Activated CD8-positive, alpha-beta memory T cell treated with anti-CD3 and anti-CD28 coated beads, Interleukin-2, amount 10 ng/mL, durations not matched to agents 7 days and 5 days (primary cell): ENCODE measurements around the gene ZBTB16. TPM values are rescaled to one million over a fixed set of nuclear protein-coding genes. Genes with fewer than 3 reads are reported as not detected.

ENCODE experiments used
- ATAC-seq: fragments of 150-1000 bp; cut with Tn5 transposase; one replicate; pipeline ENCODE4 v1.10.0; 2021; ENCODE audit warnings: moderate library complexity
- CTCF ChIA-PET: fragments of 350-600 bp; sonication (Branson Sonifier 250); formaldehyde crosslinking; loops from one replicate; lab custom pipeline; 2021; ENCODE audit warnings: antibody characterized with exemption; lab: Charles Lee
- DNase-seq: peaks from one replicate; pipeline ENCODE4 v3.0.0-alpha.2; 2020
- H3K27ac Mint-ChIP-seq: one replicate; pipeline ENCODE4 v1.8.0; 2021; ENCODE audit warnings: mild to moderate bottlenecking, mixed read lengths
- H3K27me3 Mint-ChIP-seq: one replicate; pipeline ENCODE4 v1.8.0; 2021; ENCODE audit warnings: mixed read lengths
- H3K36me3 Mint-ChIP-seq: one replicate; pipeline ENCODE4 v1.8.0; 2021; ENCODE audit warnings: mild to moderate bottlenecking, mixed read lengths
- H3K4me1 Mint-ChIP-seq: one replicate; pipeline ENCODE4 v1.8.0; 2021; ENCODE audit warnings: mixed read lengths
- H3K4me3 Mint-ChIP-seq: one replicate; pipeline ENCODE4 v1.8.0; 2021; ENCODE audit warnings: mild to moderate bottlenecking, moderate library complexity, mixed read lengths
- H3K9me3 Mint-ChIP-seq: one replicate; pipeline ENCODE4 v1.8.0; 2022; ENCODE audit warnings: low read depth, mixed read lengths
- total RNA-seq, 2 experiments: library from RNA; stranded (reverse); gene quantifications; one replicate each; pipeline ENCODE4 v1.2.3, GENCODE V29; 2021

The ZBTB16 gene
- total RNA-seq, 2 experiments from 2014 or later, result 3.2 to 3.9 TPM

GRCh38 chr11:114246321-114247069, 187.0 kb downstream of the ZBTB16 start:
- Mint-ChIP-seq H3K27me3 (no peaks in the 10 kb centered on the region), H3K9me3 (no peaks in the 10 kb centered on the region), H3K36me3 (no peaks in the 10 kb centered on the region), H3K4me1 (no peaks in the 10 kb centered on the region), H3K4me3 (no peak overlapping the region), H3K27ac (no peak overlapping the region)
- CTCF ChIA-PET, result interaction anchor here (0.9 to 2.3 kb wide), 4 partner anchors 9 to 20 kb away, joined by 3 to 9 read pairs (median 4); no protein-coding TSS in a partner anchor
- no peak for DNase-seq
- ATAC-seq, result no peak

- H3K27ac Mint-ChIP-seq, result no peak overlapping the region
- no peaks in the 10 kb centered on the region for H3K36me3 Mint-ChIP-seq
- no peaks in the 10 kb centered on the region for H3K9me3 Mint-ChIP-seq
- no peaks in the 10 kb centered on the region for H3K4me1 Mint-ChIP-seq
- CTCF ChIA-PET, result interaction anchor here (0.9 to 2.3 kb wide), 4 partner anchors 9 to 20 kb away, joined by 3 to 9 read pairs (median 4); no protein-coding TSS in a partner anchor
- no peak overlapping the region for H3K4me3 Mint-ChIP-seq
- DNase-seq (no peak), ATAC-seq (no peak)
- no peaks in the 10 kb centered on the region for H3K27me3 Mint-ChIP-seq
Observed at GRCh38 chr11:114247070-114247789, 187.7 kb downstream of the ZBTB16 start.

- Mint-ChIP-seq H3K4me1 (no peaks in the 10 kb centered on the region), H3K36me3 (no peaks in the 10 kb centered on the region), H3K4me3 (no peak overlapping the region), H3K27me3 (no peaks in the 10 kb centered on the region), H3K9me3 (no peaks in the 10 kb centered on the region), H3K27ac (no peak overlapping the region)
- ATAC-seq, result no peak
- DNase-seq, result no peak
- CTCF ChIA-PET, result interaction anchor here (0.6 to 4.1 kb wide), 3 partner anchors 11 to 353 kb away, joined by 3 to 21 read pairs (median 3); no protein-coding TSS in a partner anchor
Observed at GRCh38 chr11:114250180-114250579, 190.7 kb downstream of the ZBTB16 start.

- Mint-ChIP-seq H3K4me1 (no peaks in the 10 kb centered on the region), H3K9me3 (no peaks in the 10 kb centered on the region), H3K4me3 (no peak overlapping the region), H3K27ac (no peak overlapping the region), H3K36me3 (no peaks in the 10 kb centered on the region), H3K27me3 (no peaks in the 10 kb centered on the region)
- DNase-seq, result no peak
- CTCF ChIA-PET, result interaction anchor here (0.7 to 4.1 kb wide), 6 partner anchors 10 to 260 kb away, joined by 3 to 21 read pairs (median 3); no protein-coding TSS in a partner anchor
- no peak for ATAC-seq
Observed at GRCh38 chr11:114250993-114251814, 191.7 kb downstream of the ZBTB16 start.

GRCh38 chr11:114251815-114252337, 192.4 kb downstream of the ZBTB16 start:
- ATAC-seq (no peak), DNase-seq (no peak)
- Mint-ChIP-seq H3K4me1 (no peaks in the 10 kb centered on the region), H3K4me3 (no peak overlapping the region), H3K36me3 (no peaks in the 10 kb centered on the region), H3K27me3 (no peaks in the 10 kb centered on the region), H3K27ac (no peak overlapping the region), H3K9me3 (no peaks in the 10 kb centered on the region)
- CTCF ChIA-PET, result interaction anchor here (0.7 to 4.1 kb wide), 5 partner anchors 9 to 261 kb away, joined by 3 to 21 read pairs (median 3); no protein-coding TSS in a partner anchor

GRCh38 chr11:114252767-114253166, 193.3 kb downstream of the ZBTB16 start:
- H3K4me3 Mint-ChIP-seq, result no peak overlapping the region
- ATAC-seq, result no peak
- H3K4me1 Mint-ChIP-seq, result no peaks in the 10 kb centered on the region
- no peaks in the 10 kb centered on the region for H3K27me3 Mint-ChIP-seq
- H3K36me3 Mint-ChIP-seq, result no peaks in the 10 kb centered on the region
- H3K27ac Mint-ChIP-seq, result no peak overlapping the region
- no peak for DNase-seq
- no peaks in the 10 kb centered on the region for H3K9me3 Mint-ChIP-seq
- CTCF ChIA-PET, result interaction anchor here (1.5 to 4.1 kb wide), 2 partner anchors 8 to 357 kb away, joined by 8 to 21 read pairs; no protein-coding TSS in a partner anchor

GRCh38 chr11:114253771-114254170, 194.3 kb downstream of the ZBTB16 start:
- no peaks in the 10 kb centered on the region for H3K36me3 Mint-ChIP-seq
- no peak overlapping the region for H3K27ac Mint-ChIP-seq
- H3K4me3 Mint-ChIP-seq, result no peak overlapping the region
- DNase-seq (no peak), ATAC-seq (no peak)
- no peaks in the 10 kb centered on the region for H3K9me3 Mint-ChIP-seq
- no peaks in the 10 kb centered on the region for H3K4me1 Mint-ChIP-seq
- CTCF ChIA-PET, result interaction anchor here (1.5 kb wide), 1 partner anchor 358 kb away, joined by 8 read pairs; no protein-coding TSS in a partner anchor
- H3K27me3 Mint-ChIP-seq, result no peaks in the 10 kb centered on the region

- CTCF ChIA-PET, result no interaction called here
- ATAC-seq (no peak), DNase-seq (no peak)
- Mint-ChIP-seq H3K27me3 (no peaks in the 10 kb centered on the region), H3K4me3 (no peak overlapping the region), H3K27ac (no peak overlapping the region), H3K9me3 (no peaks in the 10 kb centered on the region), H3K4me1 (no peaks in the 10 kb centered on the region), H3K36me3 (no peaks in the 10 kb centered on the region)
Observed at GRCh38 chr11:114254571-114255146, 195.1 kb downstream of the ZBTB16 start.

- no peaks in the 10 kb centered on the region for H3K9me3 Mint-ChIP-seq
- CTCF ChIA-PET, result interaction anchor here (1.0 kb wide), 1 partner anchor 8 kb away, joined by 3 read pairs; no protein-coding TSS in a partner anchor
Observed at GRCh38 chr11:114255289-114255688, 195.8 kb downstream of the ZBTB16 start.

GRCh38 chr11:114256176-114256966, 196.9 kb downstream of the ZBTB16 start:
- H3K36me3 Mint-ChIP-seq, result no peaks in the 10 kb centered on the region
- DNase-seq (no peak), ATAC-seq (no peak)
- no peaks in the 10 kb centered on the region for H3K9me3 Mint-ChIP-seq
- H3K27ac Mint-ChIP-seq, result no peak overlapping the region
- no peaks in the 10 kb centered on the region for H3K4me1 Mint-ChIP-seq
- CTCF ChIA-PET, result interaction anchor here (1.0 kb wide), 1 partner anchor 9 kb away, joined by 3 read pairs; no protein-coding TSS in a partner anchor
- no peak overlapping the region for H3K4me3 Mint-ChIP-seq
- H3K27me3 Mint-ChIP-seq, result no peaks in the 10 kb centered on the region

More at GRCh38 chr11:114255289-114255688, 195.8 kb downstream of the ZBTB16 start:
- no peaks in the 10 kb centered on the region for H3K4me1 Mint-ChIP-seq
- no peak for ATAC-seq
- H3K4me3 Mint-ChIP-seq, result no peak overlapping the region
- DNase-seq, result no peak
- no peaks in the 10 kb centered on the region for H3K36me3 Mint-ChIP-seq
- H3K27me3 Mint-ChIP-seq, result no peaks in the 10 kb centered on the region
- no peak overlapping the region for H3K27ac Mint-ChIP-seq

GRCh38 chr11:114256967-114257286, 197.4 kb downstream of the ZBTB16 start:
- Mint-ChIP-seq H3K4me1 (no peaks in the 10 kb centered on the region), H3K27ac (no peak overlapping the region), H3K9me3 (no peaks in the 10 kb centered on the region), H3K27me3 (no peaks in the 10 kb centered on the region), H3K4me3 (no peak overlapping the region), H3K36me3 (no peaks in the 10 kb centered on the region)
- CTCF ChIA-PET, result no interaction called here
- DNase-seq, result no peak
- no peak for ATAC-seq
